GM21526 (cell line): Measurements from ENCODE around the gene TNNT1.
"Not testable (repeated sequence)": the region's sequence is repeated elsewhere in the genome, so short reads cannot be mapped to it uniquely, and the experiment has no call there.

Experiments
- ATAC-seq: cut with Tn5 transposase; IDR thresholded peaks from one replicate; pipeline ENCODE4 v1.9.1; 2021; ENCODE audit warnings: moderate library complexity; ENCODE audit not compliant: unreplicated experiment, low FRiP score

TNNT1 gene

GRCh38 chr19:55112777-55113569 is 36.0 kb downstream of the TNNT1 start:
- no peak for ATAC-seq

DNA sequence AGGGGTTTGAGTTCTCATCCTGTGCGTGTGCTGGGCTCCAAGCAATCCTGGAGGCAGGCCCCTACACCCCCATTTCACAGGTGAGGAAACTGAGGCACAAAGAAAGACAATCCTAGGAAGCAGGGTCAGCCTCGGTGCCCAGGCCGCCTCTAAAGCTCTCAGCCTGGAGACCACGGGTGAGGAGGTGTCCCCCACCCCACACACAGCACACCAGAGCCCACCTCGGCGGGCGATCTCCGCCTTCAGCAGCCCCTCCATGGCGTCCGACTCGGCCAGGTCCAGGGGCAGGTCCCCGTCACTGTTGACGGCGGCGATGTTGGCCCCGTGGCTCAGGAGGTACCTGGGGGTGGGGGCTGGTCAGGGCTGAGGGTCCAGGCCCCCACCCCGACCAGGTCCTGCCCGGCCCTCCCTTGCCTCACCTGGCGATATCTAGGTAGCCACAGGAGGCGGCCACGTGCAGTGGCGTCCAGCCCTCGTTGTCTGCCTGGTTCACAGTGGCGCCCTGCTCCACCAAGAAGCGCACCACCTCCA is 36.7 kb downstream of the TNNT1 start:
- ATAC-seq: no peak

GRCh38 chr19:55111238-55111831 is 37.7 kb downstream of the TNNT1 start:
- ATAC-seq: no peak

- no peak for ATAC-seq
These were observed 39.3 kb downstream of the TNNT1 start for GRCh38 chr19:55109527-55110291.

DNA sequence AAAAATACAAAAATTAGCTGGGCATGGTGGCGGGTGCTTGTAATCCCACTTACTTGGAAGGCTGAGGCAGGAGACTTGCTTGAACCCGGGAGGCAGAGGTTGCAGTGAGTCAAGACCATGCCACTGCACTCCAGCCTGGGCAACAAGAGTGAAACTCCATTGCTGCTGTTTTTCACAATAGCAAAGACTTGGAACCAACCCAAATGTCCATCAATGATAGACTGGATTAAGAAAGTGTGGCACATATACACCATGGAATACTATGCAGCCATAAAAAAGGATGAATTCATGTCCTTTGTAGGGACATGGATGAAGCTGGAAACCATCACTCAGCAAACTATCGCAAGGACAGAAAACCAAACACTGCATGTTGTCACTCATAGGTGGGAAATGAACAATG is 41.8 kb downstream of the TNNT1 start:
- ATAC-seq: not testable (repeated sequence)

DNA sequence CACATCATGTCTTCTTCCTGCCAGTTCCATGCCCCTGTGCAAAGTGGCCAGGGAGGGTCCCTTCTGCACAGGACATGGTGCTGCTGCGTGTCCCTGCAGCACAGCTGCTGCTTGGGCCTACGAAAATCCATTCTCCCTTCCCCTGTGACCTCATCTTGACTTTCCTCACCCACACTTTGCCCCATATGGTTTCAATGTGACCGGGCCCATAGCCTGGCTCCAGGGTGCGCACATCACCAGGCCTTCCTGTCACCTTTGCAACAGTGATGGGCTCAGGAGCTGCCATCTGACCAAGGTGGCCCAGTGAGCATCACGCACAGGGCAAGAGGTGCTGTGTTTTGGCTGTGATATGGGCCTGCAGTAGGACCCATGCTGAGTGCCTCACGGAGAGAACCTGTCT is 42.4 kb downstream of the TNNT1 start:
- no peak for ATAC-seq

DNA sequence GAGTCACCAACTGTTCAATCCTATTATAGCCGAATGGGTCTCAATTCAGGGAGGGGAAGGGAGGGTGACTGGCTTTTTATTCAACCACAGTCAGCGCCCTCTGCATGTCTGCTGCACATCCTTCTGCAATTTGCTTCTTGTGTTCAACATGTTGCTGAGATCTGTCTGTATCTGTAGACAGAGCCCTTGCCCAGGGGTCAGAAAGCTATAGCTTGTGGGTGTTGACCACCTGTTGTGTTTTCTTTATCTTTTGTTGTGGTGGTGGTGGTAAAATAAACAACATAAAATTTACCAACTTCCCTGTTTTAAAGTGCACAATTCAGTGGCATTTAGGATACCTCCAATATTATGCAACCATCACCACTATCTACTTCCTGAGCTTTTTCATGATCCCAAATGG is 43.8 kb downstream of the TNNT1 start:
- no peak for ATAC-seq

DNA sequence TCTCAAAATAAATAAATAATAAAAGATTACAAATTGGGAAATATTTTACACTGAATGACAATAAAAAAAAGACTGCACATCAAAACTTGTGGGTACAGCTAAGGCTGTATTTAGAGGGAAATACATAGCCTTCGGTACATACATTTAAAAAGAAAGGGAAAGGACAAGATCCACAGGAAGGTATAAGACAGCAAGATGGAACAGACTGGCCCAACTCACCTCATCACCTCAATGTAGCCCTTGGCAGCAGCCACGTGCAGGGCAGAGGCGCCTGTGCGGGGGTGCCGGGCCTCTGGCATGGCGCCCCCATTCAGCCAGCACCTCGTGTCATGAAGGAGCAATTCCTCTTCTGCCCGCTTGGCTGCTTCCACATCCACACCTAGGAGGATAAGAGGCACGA is 45.8 kb downstream of the TNNT1 start:
- no peak for ATAC-seq

DNA sequence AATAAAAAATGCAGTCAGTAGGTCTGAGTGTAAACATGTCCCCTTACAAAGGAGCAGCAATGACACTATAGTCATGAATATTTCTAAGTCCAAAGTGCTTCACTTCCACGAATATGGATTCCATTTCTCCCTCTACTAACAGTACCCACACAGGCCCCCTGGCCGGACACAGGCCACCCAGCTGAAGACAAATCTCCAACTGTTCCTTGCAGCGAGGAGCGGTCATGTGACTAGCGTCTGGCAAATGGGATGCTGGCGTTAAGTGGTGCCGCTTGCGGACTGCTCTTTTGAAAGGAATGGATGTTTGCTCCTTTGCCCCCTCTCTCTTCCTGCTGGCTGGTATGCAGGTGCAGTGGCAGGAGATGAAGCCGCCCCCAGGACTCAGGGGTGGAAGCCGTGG is 47.7 kb downstream of the TNNT1 start:
- ATAC-seq: no peak

DNA sequence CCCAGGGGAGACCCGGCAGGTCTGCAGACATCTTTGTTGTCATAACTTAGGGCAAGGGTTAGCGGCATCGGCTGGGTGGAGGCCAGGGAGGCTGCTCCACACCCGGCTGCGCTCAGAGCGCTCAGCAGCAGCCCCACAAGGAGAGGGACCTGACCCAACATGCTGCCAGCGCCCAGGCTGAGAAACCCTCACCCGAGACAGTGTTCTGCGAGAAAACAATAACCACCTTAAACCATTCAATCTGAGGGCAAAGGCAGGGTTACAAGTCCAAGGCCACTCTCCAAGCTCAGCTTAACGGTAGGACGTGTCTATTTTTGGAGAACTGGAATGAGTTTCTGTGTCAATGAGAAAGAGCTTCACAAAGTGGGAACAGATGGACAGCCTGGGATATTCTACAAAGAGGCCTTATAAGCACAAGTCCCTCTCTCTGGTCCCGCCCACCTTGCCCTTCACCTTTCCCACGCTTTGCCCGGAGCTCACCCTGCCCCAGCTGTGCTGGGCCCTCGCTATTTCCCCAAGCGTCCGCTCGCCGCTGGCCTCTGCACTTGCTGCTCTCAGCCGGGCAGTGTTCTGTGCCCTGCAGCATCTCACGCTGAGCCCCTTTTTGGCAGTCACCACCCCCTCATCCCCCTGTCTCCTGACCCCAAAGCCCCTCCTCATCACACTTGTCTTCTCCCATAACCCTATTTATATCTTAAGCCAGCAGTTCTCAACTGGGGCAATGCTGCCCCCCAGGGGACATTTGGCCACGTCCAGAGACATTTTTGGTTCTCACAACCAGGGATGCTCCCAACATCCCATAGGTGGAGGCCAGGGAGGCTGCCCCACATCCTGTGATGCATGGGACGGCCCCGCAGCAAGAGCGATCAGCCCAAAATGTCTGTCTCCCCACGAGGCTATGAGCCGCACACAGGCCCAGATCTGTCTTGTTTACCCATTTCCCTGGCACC is 49.2 kb downstream of the TNNT1 start:
- ATAC-seq: no peak

GRCh38 chr19:55098716-55099556 is 50.1 kb downstream of the TNNT1 start:
- ATAC-seq: no peak

- ATAC-seq: no peak
These were observed 50.9 kb downstream of the TNNT1 start for GRCh38 chr19:55097864-55098715.

GRCh38 chr19:55096061-55096701 is 52.8 kb downstream of the TNNT1 start:
- ATAC-seq: no peak

DNA sequence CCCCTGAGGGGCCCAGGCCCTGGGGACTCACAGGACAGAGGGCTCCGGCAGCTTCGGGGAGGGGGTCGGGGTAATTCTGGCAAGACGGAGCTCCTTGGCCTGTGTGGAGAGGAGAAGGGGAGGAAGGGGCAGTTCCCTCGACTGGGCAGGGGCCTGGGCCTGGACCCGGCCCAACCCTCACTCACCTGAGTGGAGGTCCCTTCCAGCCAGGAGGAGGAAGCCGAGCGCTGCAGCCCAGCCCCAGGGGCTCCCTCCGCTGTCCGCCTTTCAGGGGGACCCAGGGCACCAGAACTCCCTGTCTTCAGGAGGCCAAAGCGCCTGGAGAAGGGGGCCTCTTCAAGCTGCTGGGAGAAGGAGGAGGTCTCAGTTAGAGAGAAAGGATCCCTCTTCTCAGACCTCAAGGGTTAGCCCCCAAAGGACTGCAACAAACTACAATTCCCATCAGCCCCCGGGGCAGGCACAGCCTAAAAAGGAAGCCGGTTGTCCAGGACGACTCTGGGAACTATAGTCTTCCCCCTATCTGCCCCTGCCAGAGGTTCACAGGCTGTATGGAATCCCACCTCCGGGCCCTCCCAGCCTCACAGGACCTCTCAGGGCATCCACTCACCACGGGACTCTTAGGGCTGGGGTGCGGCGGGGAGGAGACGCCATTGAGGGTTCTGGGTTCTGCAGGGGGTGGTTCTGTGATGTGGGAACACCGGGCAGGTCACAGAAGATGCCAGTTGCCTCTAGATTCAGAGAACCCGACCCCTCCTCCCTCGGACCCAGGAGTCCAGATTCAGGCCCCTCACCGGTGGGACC is 53.5 kb downstream of the TNNT1 start:
- ATAC-seq: no peak

GRCh38 chr19:55094456-55095259 is 54.3 kb downstream of the TNNT1 start:
- no peak for ATAC-seq
